A549 (cell line): ENCODE results near the gene RPS4Y2. TPM values are rescaled to one million over a fixed set of nuclear protein-coding genes. Genes with fewer than 3 reads are reported as not detected.

Source experiments
- ATAC-seq, 2 experiments: fragments of 200-7000 bp in 1 of 2; fragments of >200 bp in 1 of 2; cut with Nextera tagmentation in 1 of 2; cut with Tn5 transposase in 1 of 2; 3 replicates each; pipeline versions ENCODE4 v1.8.0 to v1.9.1; 2018 to 2020; ENCODE audit warnings: mild to moderate bottlenecking in 1 of 2, moderate library complexity in 1 of 2
- CTCF ChIA-PET: fragments of 300-600 bp; sonication (Branson Sonifier 250); formaldehyde crosslinking; extraction: SDS; loops from one replicate; lab custom pipeline; 2021; ENCODE audit warnings: antibody characterized with exemption, inconsistent platforms; lab: Yijun Ruan, JAX
- POLR2A ChIA-PET: fragments of 350-600 bp; formaldehyde crosslinking; extraction: SDS; loops from one replicate; lab custom pipeline; 2021; ENCODE audit warnings: antibody characterized with exemption, inconsistent platforms; lab: Yijun Ruan, JAX
- DNase-seq, 2 experiments: peaks; one replicate each; pipeline versions ENCODE4 v3.0.0 to v3.0.0-alpha.2; 2011 to 2016; ENCODE audit warnings: low read depth in 1 of 2, low spot score in 1 of 2
- FAIRE-seq: peaks from 2 replicates; lab custom pipeline; 2011; peaks lifted over from hg19 to GRCh38; lab: Jason Lieb, UNC
- H3K27ac ChIP-seq, 2 experiments: fragments of >200 bp; sonication (Bioruptor Twin); formaldehyde crosslinking; 3 replicates each; pipeline ENCODE4 v1.5.1; 2016 to 2017
- H3K4me1 ChIP-seq: fragments of >200 bp; sonication (Bioruptor Twin); formaldehyde crosslinking; 3 replicates; pipeline ENCODE4 v1.6.1; 2016
- H3K4me2 ChIP-seq: fragments of >200 bp; sonication (Bioruptor Twin); formaldehyde crosslinking; 3 replicates; pipeline ENCODE4 v1.6.1; 2016
- H3K4me3 ChIP-seq: fragments of >200 bp; sonication (Bioruptor Twin); formaldehyde crosslinking; 3 replicates; pipeline ENCODE4 v1.5.1; 2016
- H3K9me3 ChIP-seq: fragments of >200 bp; sonication (Bioruptor Twin); formaldehyde crosslinking; 3 replicates; pipeline ENCODE4 v1.6.1; 2016
- ATOH8 ChIP-seq: fragments of 250-450 bp; sonication (Bioruptor Pico); IDR thresholded peaks from 2 replicates; pipeline ENCODE4 v1.5.0; 2020; ENCODE audit warnings: low read depth, mild to moderate bottlenecking, moderate library complexity
- EHMT2 ChIP-seq: fragments of 200-600 bp; sonication (generic); IDR thresholded peaks from 2 replicates; pipeline ENCODE4 v1.6.1; 2016; ENCODE audit warnings: antibody characterized with exemption, low read depth, mild to moderate bottlenecking, moderate library complexity
- FOSB ChIP-seq: fragments of 250-450 bp; sonication (Bioruptor Pico); IDR thresholded peaks from 2 replicates; pipeline ENCODE4 v1.5.0; 2020; ENCODE audit warnings: mild to moderate bottlenecking, moderate library complexity
- GATA3 ChIP-seq: IDR thresholded peaks from 2 replicates; pipeline ENCODE4 v1.6.1; 2012; ENCODE audit warnings: borderline replicate concordance
- HDAC2 ChIP-seq: fragments of 200-600 bp; sonication (generic); IDR thresholded peaks from 2 replicates; pipeline ENCODE4 v1.6.1; 2016
- JUN ChIP-seq, 2 experiments: fragments of >200 bp; sonication (Bioruptor Twin); formaldehyde crosslinking; IDR thresholded peaks; 2 replicates in 1 of 2; 3 replicates in 1 of 2; pipeline ENCODE4 v1.6.1; 2016 to 2017
- KDM1A ChIP-seq: fragments of 200-600 bp; sonication (generic); IDR thresholded peaks from 2 replicates; pipeline ENCODE4 v1.6.1; 2016; ENCODE audit warnings: low read depth, mild to moderate bottlenecking
- KDM5A ChIP-seq: fragments of 200-600 bp; sonication (generic); IDR thresholded peaks from 2 replicates; pipeline ENCODE4 v1.6.1; 2016; ENCODE audit warnings: antibody characterized with exemption, mild to moderate bottlenecking
- MAZ ChIP-seq: fragments of 150-350 bp; IDR thresholded peaks from 2 replicates; pipeline ENCODE4 v1.6.1; 2014; ENCODE audit warnings: antibody characterized with exemption, low read depth, low read length, borderline replicate concordance
- NFE2L2 ChIP-seq: fragments of 150-350 bp; conservative IDR thresholded peaks from 2 replicates; pipeline ENCODE4 v1.6.1; 2014; ENCODE audit warnings: low read length
- NR3C1 ChIP-seq: fragments of >200 bp; sonication (Bioruptor Twin); formaldehyde crosslinking; IDR thresholded peaks from 3 replicates; pipeline ENCODE4 v1.6.1; 2017
- PHF8 ChIP-seq: fragments of 200-600 bp; sonication (generic); IDR thresholded peaks from 2 replicates; pipeline ENCODE4 v1.6.1; 2016; ENCODE audit warnings: low read depth, mild to moderate bottlenecking, antibody characterized with exemption, moderate library complexity, borderline replicate concordance
- RNF2 ChIP-seq: fragments of 200-600 bp; sonication (generic); IDR thresholded peaks from 2 replicates; pipeline ENCODE4 v1.6.1; 2016; ENCODE audit warnings: low read depth, mild to moderate bottlenecking, antibody characterized with exemption, moderate library complexity, borderline replicate concordance
- SMC3 ChIP-seq: fragments of >200 bp; sonication (Bioruptor Twin); formaldehyde crosslinking; IDR thresholded peaks from 3 replicates; pipeline ENCODE4 v1.6.1; 2018; ENCODE audit warnings: inconsistent platforms
- TP53 ChIP-seq: fragments of 250-450 bp; sonication (Bioruptor Pico); IDR thresholded peaks from 2 replicates; pipeline ENCODE4 v1.5.0; 2021; ENCODE audit warnings: mild to moderate bottlenecking, moderate library complexity
- ZNF302 ChIP-seq: fragments of 250-450 bp; sonication (Bioruptor Pico); IDR thresholded peaks from 2 replicates; pipeline ENCODE4 v1.9.0; 2021; ENCODE audit warnings: inconsistent platforms, mild to moderate bottlenecking, moderate library complexity
- ZSCAN20 ChIP-seq: fragments of 250-450 bp; sonication (Bioruptor Pico); IDR thresholded peaks from 2 replicates; pipeline ENCODE4 v1.8.0; 2022; ENCODE audit warnings: mild to moderate bottlenecking, moderate library complexity
- WGBS: methylation state at CpG from one replicate; pipeline ENCODE4 v1.1.6; 2017; ENCODE audit errors: missing lambda C conversion rate; 5-methylcytosine and 5-hydroxymethylcytosine counted together
- polyA plus RNA-seq, 4 experiments: library from polyadenylated mRNA; depleted of rRNA in 3 of 4; stranded (reverse); fragments of >200 nt; fragmentation: RNase III in 1 of 4; extraction: RNeasy Plus Mini Kit Qiagen cat#74134 plus additional on column Dnase treatment in 1 of 4; gene quantifications; 2 replicates in 3 of 4; 3 replicates in 1 of 4; pipeline ENCODE4 v1.2.3, GENCODE V29; 2011 to 2017
- TF ChIP-seq, protein P1 (sequence below): fragments of >200 bp; sonication (Bioruptor Twin); formaldehyde crosslinking; IDR thresholded peaks from 3 replicates; pipeline ENCODE4 v1.5.1; 2016
- TF ChIP-seq, protein P2 (sequence below): IDR thresholded peaks from 2 replicates; pipeline ENCODE4 v1.6.1; 2012; ENCODE audit warnings: low read depth, borderline replicate concordance

RPS4Y2 gene
- polyA plus RNA-seq, 2 of the 4 experiments (the other 2 are of a cell fraction), result not detected

DNA sequence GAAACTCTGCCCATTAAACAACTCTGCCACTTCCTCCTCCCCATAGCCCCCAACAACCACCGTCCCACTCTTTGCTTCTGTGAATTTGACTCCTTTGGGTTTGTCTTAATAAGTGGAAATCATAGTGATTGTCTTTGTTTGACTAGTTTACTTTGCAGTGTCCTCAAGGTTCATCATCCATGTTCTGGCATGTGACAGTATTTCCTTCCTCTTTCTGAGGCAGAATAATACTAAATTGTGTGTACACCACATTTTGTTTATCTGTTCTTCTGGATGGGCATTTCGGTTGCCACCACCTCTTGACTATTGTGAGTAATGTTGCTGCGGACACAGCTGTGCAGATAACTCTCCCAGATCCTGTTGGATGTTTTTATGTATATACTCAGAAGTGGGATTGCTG is 14.8 kb downstream of the RPS4Y2 start:
- TF ChIP-seq, protein P1, sequence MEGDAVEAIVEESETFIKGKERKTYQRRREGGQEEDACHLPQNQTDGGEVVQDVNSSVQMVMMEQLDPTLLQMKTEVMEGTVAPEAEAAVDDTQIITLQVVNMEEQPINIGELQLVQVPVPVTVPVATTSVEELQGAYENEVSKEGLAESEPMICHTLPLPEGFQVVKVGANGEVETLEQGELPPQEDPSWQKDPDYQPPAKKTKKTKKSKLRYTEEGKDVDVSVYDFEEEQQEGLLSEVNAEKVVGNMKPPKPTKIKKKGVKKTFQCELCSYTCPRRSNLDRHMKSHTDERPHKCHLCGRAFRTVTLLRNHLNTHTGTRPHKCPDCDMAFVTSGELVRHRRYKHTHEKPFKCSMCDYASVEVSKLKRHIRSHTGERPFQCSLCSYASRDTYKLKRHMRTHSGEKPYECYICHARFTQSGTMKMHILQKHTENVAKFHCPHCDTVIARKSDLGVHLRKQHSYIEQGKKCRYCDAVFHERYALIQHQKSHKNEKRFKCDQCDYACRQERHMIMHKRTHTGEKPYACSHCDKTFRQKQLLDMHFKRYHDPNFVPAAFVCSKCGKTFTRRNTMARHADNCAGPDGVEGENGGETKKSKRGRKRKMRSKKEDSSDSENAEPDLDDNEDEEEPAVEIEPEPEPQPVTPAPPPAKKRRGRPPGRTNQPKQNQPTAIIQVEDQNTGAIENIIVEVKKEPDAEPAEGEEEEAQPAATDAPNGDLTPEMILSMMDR, result no peak
- TF ChIP-seq KDM5A (no peak), HDAC2 (no peak), ZSCAN20 (no peak), GATA3 (no peak)
- TF ChIP-seq, protein P2, sequence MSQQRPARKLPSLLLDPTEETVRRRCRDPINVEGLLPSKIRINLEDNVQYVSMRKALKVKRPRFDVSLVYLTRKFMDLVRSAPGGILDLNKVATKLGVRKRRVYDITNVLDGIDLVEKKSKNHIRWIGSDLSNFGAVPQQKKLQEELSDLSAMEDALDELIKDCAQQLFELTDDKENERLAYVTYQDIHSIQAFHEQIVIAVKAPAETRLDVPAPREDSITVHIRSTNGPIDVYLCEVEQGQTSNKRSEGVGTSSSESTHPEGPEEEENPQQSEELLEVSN, result no peak
- TF ChIP-seq, all 56 proteins: peak for 0
- H3K4me3 ChIP-seq, result no peak overlapping the region
- no peaks in the 10 kb centered on the region for H3K9me3 ChIP-seq
- no peak for ATAC-seq
- H3K4me2 ChIP-seq, result no peak overlapping the region
- no peak overlapping the region for H3K27ac ChIP-seq
- ChIA-PET CTCF (no interaction called here), POLR2A (no interaction called here)
- FAIRE-seq, result no peak
- DNase-seq, result no peak
- whole genome bisulfite sequencing, result 10% methylated on average over 3 of the region's 3 CpGs
- no peaks in the 10 kb centered on the region for H3K4me1 ChIP-seq

- no peak for DNase-seq
- Histone ChIP-seq H3K4me3 (no peak overlapping the region), H3K9me3 (no peaks in the 10 kb centered on the region), H3K4me2 (no peak overlapping the region), H3K27ac (no peak overlapping the region), H3K4me1 (no peaks in the 10 kb centered on the region)
- FAIRE-seq, result no peak
- TF ChIP-seq MAZ, result no peak
- TF ChIP-seq TP53 (CRISPR knock-in tag), result no peak
- TF ChIP-seq, protein P1, result no peak
- TF ChIP-seq KDM1A, result no peak
- no peak for TF ChIP-seq NR3C1
- no peak for TF ChIP-seq ATOH8 (CRISPR knock-in tag)
- TF ChIP-seq SMC3, result no peak
- no peak for TF ChIP-seq PHF8
- TF ChIP-seq RNF2, result no peak
- TF ChIP-seq FOSB, result no peak
- TF ChIP-seq EHMT2, result no peak
- TF ChIP-seq GATA3, result no peak
- no peak for TF ChIP-seq ZSCAN20
- no peak for TF ChIP-seq NFE2L2
- no peak for TF ChIP-seq ZNF302 (CRISPR knock-in tag)
- no peak for TF ChIP-seq JUN (IDR thresholded peaks at IDR 0.05)
- ChIA-PET POLR2A (no interaction called here), CTCF (no interaction called here)
- ATAC-seq, result no peak
- 25% methylated on average over 4 of the region's 4 CpGs for WGBS
Measured at GRCh38 chrY:20776104-20776503, 20.2 kb downstream of the RPS4Y2 start.
